Measurements from ENCODE around the gene ALCAM. TPM values are rescaled to one million over a fixed set of nuclear protein-coding genes. Genes with fewer than 3 reads are reported as not detected.

ALCAM gene
- total RNA-seq (1 to 10 TPM; 1.6 to 1.9 TPM), total RNA-seq (6.8 to 108 (median 26.4) reads per million in 172 experiments)
- 7.1 TPM for polyA plus RNA-seq (2013, experiment 1 of 2)
- 6.8 TPM for polyA plus RNA-seq (2013, experiment 2 of 2)

- peak within 1 kb of the TSS; percentile 92 for H3K4me3 Mint-ChIP-seq
- ATAC-seq (ENCODE audit: poor library complexity) (peak; percentile 60), DNase-seq (peak; percentile 41 to 89 (median 63))
- Histone ChIP-seq H3K9me3 (ENCODE audit: control insufficient read depth in 1 of 2, insufficient read depth in 1 of 2, low read length in 2 of 2) (no peaks in the 10 kb centered on the region), H3K27ac (ENCODE audit: low read depth in 1 of 2, low read length in 2 of 2) (peak within 1 kb of the TSS; percentile 76 to 85), H3K4me3 (ENCODE audit: low read length) (peak within 1 kb of the TSS; percentile 73), H3K4me1 (ENCODE audit: insufficient read depth, low read length) (peaks cover 38% of the 10 kb centered on the region), H3K36me3 (ENCODE audit: insufficient read depth, low read length) (no peaks in the 10 kb centered on the region), H3K27me3 (ENCODE audit: control insufficient read depth in 1 of 2, insufficient read depth in 2 of 2, low read length in 2 of 2) (peaks cover 0 to 10% of the 10 kb centered on the region in 2 experiments)
- peak within 1 kb of the TSS; percentile 91 for H3K27ac Mint-ChIP-seq
- TF ChIP-seq, protein P1, sequence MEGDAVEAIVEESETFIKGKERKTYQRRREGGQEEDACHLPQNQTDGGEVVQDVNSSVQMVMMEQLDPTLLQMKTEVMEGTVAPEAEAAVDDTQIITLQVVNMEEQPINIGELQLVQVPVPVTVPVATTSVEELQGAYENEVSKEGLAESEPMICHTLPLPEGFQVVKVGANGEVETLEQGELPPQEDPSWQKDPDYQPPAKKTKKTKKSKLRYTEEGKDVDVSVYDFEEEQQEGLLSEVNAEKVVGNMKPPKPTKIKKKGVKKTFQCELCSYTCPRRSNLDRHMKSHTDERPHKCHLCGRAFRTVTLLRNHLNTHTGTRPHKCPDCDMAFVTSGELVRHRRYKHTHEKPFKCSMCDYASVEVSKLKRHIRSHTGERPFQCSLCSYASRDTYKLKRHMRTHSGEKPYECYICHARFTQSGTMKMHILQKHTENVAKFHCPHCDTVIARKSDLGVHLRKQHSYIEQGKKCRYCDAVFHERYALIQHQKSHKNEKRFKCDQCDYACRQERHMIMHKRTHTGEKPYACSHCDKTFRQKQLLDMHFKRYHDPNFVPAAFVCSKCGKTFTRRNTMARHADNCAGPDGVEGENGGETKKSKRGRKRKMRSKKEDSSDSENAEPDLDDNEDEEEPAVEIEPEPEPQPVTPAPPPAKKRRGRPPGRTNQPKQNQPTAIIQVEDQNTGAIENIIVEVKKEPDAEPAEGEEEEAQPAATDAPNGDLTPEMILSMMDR (IDR thresholded peaks at IDR 0.05), result no peak
- no peaks in the 10 kb centered on the region for H3K9me3 Mint-ChIP-seq
- peaks cover 33% of the 10 kb centered on the region for H3K27me3 Mint-ChIP-seq
- peaks cover 12% of the 10 kb centered on the region for H3K36me3 Mint-ChIP-seq (ENCODE audit: low read depth)
- POLR2A ChIA-PET, result no interaction called here
- CTCF ChIA-PET, result interaction anchor here (0.5 kb wide), 1 partner anchor 1218 kb away, joined by 3 read pairs; no protein-coding TSS in a partner anchor
- H3K4me1 Mint-ChIP-seq (ENCODE audit: low read depth), result peaks cover 32% of the 10 kb centered on the region
- intact Hi-C loops (cut with DNase I, micrococcal nuclease), result loop anchor here in 1 of 2 experiments (10.0 kb wide), 2 partner anchors 762 to 802 kb away; no protein-coding TSS in a partner anchor
Observed at GRCh38 chr3:105366326-105367062, at the start of gene ALCAM. Gene ALCAM, plus strand, starts transcription at chr3:105366909.

GRCh38 chr3:105317841-105318240 lies 48.9 kb upstream of the ALCAM start:
- ATAC-seq (ENCODE audit: poor library complexity), result no peak
- no peaks in the 10 kb centered on the region for H3K4me1 ChIP-seq (ENCODE audit: insufficient read depth, low read length)
- Mint-ChIP-seq H3K9me3 (no peaks in the 10 kb centered on the region), H3K4me3 (no peak overlapping the region), H3K27ac (no peak overlapping the region), H3K36me3 (ENCODE audit: low read depth) (no peaks in the 10 kb centered on the region), H3K4me1 (ENCODE audit: low read depth) (no peaks in the 10 kb centered on the region), H3K27me3 (no peaks in the 10 kb centered on the region)
- no peak overlapping the region for H3K4me3 ChIP-seq (ENCODE audit: low read length)
- intact Hi-C loops (cut with DNase I, micrococcal nuclease), result no loop called here
- H3K27ac ChIP-seq (ENCODE audit: low read depth in 1 of 2, low read length in 2 of 2), result no peak overlapping the region
- H3K36me3 ChIP-seq (ENCODE audit: insufficient read depth, low read length), result no peaks in the 10 kb centered on the region
- ChIA-PET CTCF (no interaction called here), POLR2A (no interaction called here)
- H3K9me3 ChIP-seq (ENCODE audit: control insufficient read depth in 1 of 2, insufficient read depth in 1 of 2, low read length in 2 of 2), result no peaks in the 10 kb centered on the region
- no peak for DNase-seq
- no peaks in the 10 kb centered on the region for H3K27me3 ChIP-seq (ENCODE audit: control insufficient read depth in 1 of 2, insufficient read depth in 2 of 2, low read length in 2 of 2)
- TF ChIP-seq, protein P1 (IDR thresholded peaks at IDR 0.05), result no peak

DNA sequence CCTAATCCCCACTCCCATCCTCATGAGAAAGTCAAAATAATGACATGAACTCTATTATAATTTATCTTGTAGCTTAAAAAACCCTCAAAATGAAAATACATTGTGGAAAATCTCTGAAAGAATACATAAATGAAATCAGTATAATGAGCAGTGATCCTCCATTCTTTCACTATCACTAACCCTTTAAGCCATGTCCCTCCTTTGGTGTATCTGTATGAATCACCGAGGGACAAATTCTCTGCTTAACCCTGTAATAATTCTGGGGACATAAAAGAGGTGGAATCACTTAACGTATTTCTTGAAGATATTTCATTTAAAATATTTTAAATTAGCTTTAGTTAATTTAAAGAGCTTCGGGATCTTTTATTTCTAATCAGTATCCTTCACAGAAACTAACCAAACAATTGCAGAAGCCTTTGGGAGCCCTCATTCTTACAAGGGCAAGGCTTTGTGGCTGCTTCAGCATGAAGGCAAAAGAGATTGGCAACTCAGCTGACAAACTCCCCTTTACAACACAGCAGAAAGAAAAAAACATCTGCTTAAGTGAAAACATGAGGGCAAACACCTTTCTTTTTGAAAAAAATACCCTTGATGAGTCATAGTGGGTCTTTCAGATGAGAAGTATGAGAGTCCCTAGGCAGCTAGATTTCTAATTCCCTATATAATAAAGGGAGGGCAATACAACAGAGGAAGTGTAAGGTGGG lies 44.0 kb upstream of the ALCAM start:
- Mint-ChIP-seq H3K27ac (no peak overlapping the region), H3K27me3 (peaks cover 9% of the 10 kb centered on the region), H3K9me3 (no peaks in the 10 kb centered on the region), H3K4me1 (ENCODE audit: low read depth) (no peaks in the 10 kb centered on the region), H3K4me3 (no peak overlapping the region), H3K36me3 (ENCODE audit: low read depth) (no peaks in the 10 kb centered on the region)
- TF ChIP-seq, protein P1 (IDR thresholded peaks at IDR 0.05), result no peak
- no peaks in the 10 kb centered on the region for H3K9me3 ChIP-seq (ENCODE audit: control insufficient read depth in 1 of 2, insufficient read depth in 1 of 2, low read length in 2 of 2)
- intact Hi-C loops (cut with DNase I, micrococcal nuclease), result no loop called here
- no peak overlapping the region for H3K4me3 ChIP-seq (ENCODE audit: low read length)
- no peaks in the 10 kb centered on the region for H3K27me3 ChIP-seq (ENCODE audit: control insufficient read depth in 1 of 2, insufficient read depth in 2 of 2, low read length in 2 of 2)
- POLR2A ChIA-PET, result no interaction called here
- H3K27ac ChIP-seq (ENCODE audit: low read depth in 1 of 2, low read length in 2 of 2), result no peak overlapping the region
- H3K4me1 ChIP-seq (ENCODE audit: insufficient read depth, low read length), result no peaks in the 10 kb centered on the region
- H3K36me3 ChIP-seq (ENCODE audit: insufficient read depth, low read length), result no peaks in the 10 kb centered on the region
- ATAC-seq (ENCODE audit: poor library complexity) (no peak), DNase-seq (no peak)
- CTCF ChIA-PET, result no interaction called here
